Gastrocnemius medialis (tissue), 4 donors: ENCODE measurements around the gene DIP2B.

Experiments used
- POLR2A ChIP-seq, 2 donors: fragments of 450-650 bp; IDR thresholded peaks; one replicate each; pipeline ENCODE4 v1.6.1; 2017; ENCODE audit warnings: antibody characterized with exemption in 2 of 2, mild to moderate bottlenecking in 2 of 2, moderate library complexity in 2 of 2
- TF ChIP-seq, protein P1 (sequence below), 5 experiments: fragments of 450-650 bp in 3 of 5; fragments of 200-600 bp in 2 of 5; sonication (generic) in 2 of 5; IDR thresholded peaks in 4 of 5; conservative IDR thresholded peaks in 1 of 5; 1 replicate in 4 of 5; 2 replicates in 1 of 5; pipeline ENCODE4 v1.5.1; 2016 to 2019; ENCODE audit warnings: antibody characterized with exemption in 5 of 5, mild to moderate bottlenecking in 3 of 5, moderate library complexity in 3 of 5

DNA sequence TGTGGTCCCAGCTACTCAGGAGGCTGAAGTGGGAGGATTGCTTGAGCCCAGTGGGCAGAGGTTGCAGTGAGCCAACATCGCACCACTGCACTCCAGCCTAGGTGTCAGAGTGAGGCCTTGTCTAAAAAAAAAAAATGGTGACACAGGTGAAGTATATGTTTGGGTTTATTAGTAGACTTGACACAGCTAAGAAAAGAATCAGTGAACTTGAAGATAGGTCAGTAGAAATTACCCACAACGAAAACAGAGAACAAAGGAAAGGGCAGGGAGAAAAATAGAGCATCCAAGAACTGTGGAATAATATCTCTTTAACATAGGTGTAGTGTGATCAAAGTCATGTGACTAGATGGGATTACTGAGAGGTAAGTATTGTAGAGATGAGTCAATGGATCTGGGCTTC lies 282.8 kb downstream of the DIP2B start:
- TF ChIP-seq, protein P1, sequence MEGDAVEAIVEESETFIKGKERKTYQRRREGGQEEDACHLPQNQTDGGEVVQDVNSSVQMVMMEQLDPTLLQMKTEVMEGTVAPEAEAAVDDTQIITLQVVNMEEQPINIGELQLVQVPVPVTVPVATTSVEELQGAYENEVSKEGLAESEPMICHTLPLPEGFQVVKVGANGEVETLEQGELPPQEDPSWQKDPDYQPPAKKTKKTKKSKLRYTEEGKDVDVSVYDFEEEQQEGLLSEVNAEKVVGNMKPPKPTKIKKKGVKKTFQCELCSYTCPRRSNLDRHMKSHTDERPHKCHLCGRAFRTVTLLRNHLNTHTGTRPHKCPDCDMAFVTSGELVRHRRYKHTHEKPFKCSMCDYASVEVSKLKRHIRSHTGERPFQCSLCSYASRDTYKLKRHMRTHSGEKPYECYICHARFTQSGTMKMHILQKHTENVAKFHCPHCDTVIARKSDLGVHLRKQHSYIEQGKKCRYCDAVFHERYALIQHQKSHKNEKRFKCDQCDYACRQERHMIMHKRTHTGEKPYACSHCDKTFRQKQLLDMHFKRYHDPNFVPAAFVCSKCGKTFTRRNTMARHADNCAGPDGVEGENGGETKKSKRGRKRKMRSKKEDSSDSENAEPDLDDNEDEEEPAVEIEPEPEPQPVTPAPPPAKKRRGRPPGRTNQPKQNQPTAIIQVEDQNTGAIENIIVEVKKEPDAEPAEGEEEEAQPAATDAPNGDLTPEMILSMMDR (IDR thresholded peaks at IDR 0.05 in 4 of 5, conservative IDR thresholded peaks at IDR 0.05 in 1 of 5): no peak
- TF ChIP-seq POLR2A (IDR thresholded peaks at IDR 0.05): no peak
